ENCODE data around the gene MAN2B1. TPM values are rescaled to one million over a fixed set of nuclear protein-coding genes. Genes with fewer than 3 reads are reported as not detected.
"Not testable (repeated sequence)": the region's sequence is repeated elsewhere in the genome, so short reads cannot be mapped to it uniquely, and the experiment has no call there.

Gene MAN2B1
- total RNA-seq, 1 experiment from 2014 or later, result 82.9 TPM

GRCh38 chr19:12639901-12640613, 26.5 kb downstream of the MAN2B1 start:
- in situ Hi-C loops (cut with HindIII; ENCODE audit: low pct_unique_long_range_greater_than_20kb, low sequenced_read_pairs), result no loop called here
- peak; percentile 51 for DNase-seq (ENCODE audit: low read depth)

- in situ Hi-C loops (cut with HindIII; ENCODE audit: low pct_unique_long_range_greater_than_20kb, low sequenced_read_pairs), result no loop called here
- DNase-seq (ENCODE audit: low read depth), result no peak
Observed at GRCh38 chr19:12638611-12639182, 27.8 kb downstream of the MAN2B1 start.

- DNase-seq (ENCODE audit: low read depth), result no peak
Observed at GRCh38 chr19:12636631-12637030, 29.9 kb downstream of the MAN2B1 start.

GRCh38 chr19:12629215-12629614, 37.3 kb downstream of the MAN2B1 start:
- in situ Hi-C loops (cut with HindIII; ENCODE audit: low pct_unique_long_range_greater_than_20kb, low sequenced_read_pairs), result no loop called here
- no peak for DNase-seq (ENCODE audit: low read depth)

More at GRCh38 chr19:12636631-12637030, 29.9 kb downstream of the MAN2B1 start:
- in situ Hi-C loops (cut with HindIII; ENCODE audit: low pct_unique_long_range_greater_than_20kb, low sequenced_read_pairs), result no loop called here

GRCh38 chr19:12628040-12629022, 38.2 kb downstream of the MAN2B1 start:
- DNase-seq (ENCODE audit: low read depth), result peak; percentile 32
- in situ Hi-C loops (cut with HindIII; ENCODE audit: low pct_unique_long_range_greater_than_20kb, low sequenced_read_pairs), result no loop called here

GRCh38 chr19:12626958-12627357, 39.6 kb downstream of the MAN2B1 start:
- in situ Hi-C loops (cut with HindIII; ENCODE audit: low pct_unique_long_range_greater_than_20kb, low sequenced_read_pairs), result no loop called here
- DNase-seq (ENCODE audit: low read depth), result no peak

GRCh38 chr19:12623361-12624031, 43.0 kb downstream of the MAN2B1 start:
- in situ Hi-C loops (cut with HindIII; ENCODE audit: low pct_unique_long_range_greater_than_20kb, low sequenced_read_pairs), result no loop called here
- no peak for DNase-seq (ENCODE audit: low read depth)

- DNase-seq (ENCODE audit: low read depth); in situ Hi-C loops (cut with HindIII; ENCODE audit: low pct_unique_long_range_greater_than_20kb, low sequenced_read_pairs): not testable (repeated sequence)
Observed at GRCh38 chr19:12621253-12622024, 45.1 kb downstream of the MAN2B1 start.

GRCh38 chr19:12617646-12618045, 48.9 kb downstream of the MAN2B1 start:
- no peak for DNase-seq (ENCODE audit: low read depth)
- in situ Hi-C loops (cut with HindIII; ENCODE audit: low pct_unique_long_range_greater_than_20kb, low sequenced_read_pairs), result no loop called here

GRCh38 chr19:12611361-12611699, 55.2 kb downstream of the MAN2B1 start:
- in situ Hi-C loops (cut with HindIII; ENCODE audit: low pct_unique_long_range_greater_than_20kb, low sequenced_read_pairs), result no loop called here
- DNase-seq (ENCODE audit: low read depth), result peak; percentile 62

GRCh38 chr19:12610540-12611360, 55.8 kb downstream of the MAN2B1 start, which contains the start of the genes ZNF490 and ZNF791:
ZNF490 (minus strand) TSS chr19:12610813; CDS start chr19:12610680, 133 bp downstream.
ZNF791 (plus strand) TSS chr19:12610920; CDS start chr19:12611080, 160 bp downstream.
- in situ Hi-C loops (cut with HindIII; ENCODE audit: low pct_unique_long_range_greater_than_20kb, low sequenced_read_pairs), result no loop called here
- DNase-seq (ENCODE audit: low read depth), result peak; percentile 94

- in situ Hi-C loops (cut with HindIII; ENCODE audit: low pct_unique_long_range_greater_than_20kb, low sequenced_read_pairs), result no loop called here
- DNase-seq (ENCODE audit: low read depth), result no peak
Observed at GRCh38 chr19:12607631-12608030, 58.9 kb downstream of the MAN2B1 start.

- in situ Hi-C loops (cut with HindIII; ENCODE audit: low pct_unique_long_range_greater_than_20kb, low sequenced_read_pairs), result no loop called here
- DNase-seq (ENCODE audit: low read depth), result no peak
Observed at GRCh38 chr19:12606796-12607195, 59.7 kb downstream of the MAN2B1 start.

GRCh38 chr19:12603714-12604113, 62.8 kb downstream of the MAN2B1 start:
- no peak for DNase-seq (ENCODE audit: low read depth)

GRCh38 chr19:12597594-12597993, 68.9 kb downstream of the MAN2B1 start:
- no peak for DNase-seq (ENCODE audit: low read depth)
- in situ Hi-C loops (cut with HindIII; ENCODE audit: low pct_unique_long_range_greater_than_20kb, low sequenced_read_pairs), result no loop called here

More at GRCh38 chr19:12603714-12604113, 62.8 kb downstream of the MAN2B1 start:
- in situ Hi-C loops (cut with HindIII; ENCODE audit: low pct_unique_long_range_greater_than_20kb, low sequenced_read_pairs), result no loop called here

- no peak for DNase-seq (ENCODE audit: low read depth)
- in situ Hi-C loops (cut with HindIII; ENCODE audit: low pct_unique_long_range_greater_than_20kb, low sequenced_read_pairs), result no loop called here
Observed at GRCh38 chr19:12596927-12597548, 69.5 kb downstream of the MAN2B1 start.
